WERI-Rb-1 (cell line): ENCODE results near the gene ZIC3.

Experiments used
- DNase-seq: peaks from one replicate; pipeline ENCODE4 v3.0.0-alpha.2; 2020
- H3K27ac ChIP-seq: fragments of 250-450 bp; sonication (Bioruptor Pico); 2 replicates; pipeline ENCODE4 v1.5.1; 2020; ENCODE audit warnings: mild to moderate bottlenecking, moderate library complexity
- H3K27me3 ChIP-seq: fragments of 250-450 bp; sonication (Bioruptor Pico); 2 replicates; pipeline ENCODE4 v1.5.1; 2021; ENCODE audit warnings: mild to moderate bottlenecking, low read depth, moderate library complexity; ENCODE audit not compliant: insufficient read depth, severe bottlenecking
- H3K36me3 ChIP-seq: fragments of 250-450 bp; sonication (Bioruptor Pico); 2 replicates; pipeline ENCODE4 v1.5.1; 2020; ENCODE audit warnings: mild to moderate bottlenecking, moderate library complexity
- H3K4me3 ChIP-seq: 2 replicates; pipeline ENCODE4 v1.5.1; 2011; ENCODE audit warnings: low read depth, mild to moderate bottlenecking, control low read depth, low read length
- H3K9me3 ChIP-seq: fragments of 250-450 bp; sonication (Bioruptor Pico); 2 replicates; pipeline ENCODE4 v1.5.1; 2021; ENCODE audit warnings: mild to moderate bottlenecking, moderate library complexity; ENCODE audit not compliant: severe bottlenecking
- TF ChIP-seq, protein P1 (sequence below): IDR thresholded peaks from 2 replicates; pipeline ENCODE4 v1.5.1; 2011; ENCODE audit warnings: low read depth, mild to moderate bottlenecking, control low read depth, inconsistent platforms, low read length

Gene ZIC3

GRCh38 chrX:137565318-137565904 lies 516 bp upstream of the ZIC3 start:
- H3K4me3 ChIP-seq: no peak overlapping the region
- H3K27me3 ChIP-seq: peaks cover 86% of the 10 kb centered on the region

DNA sequence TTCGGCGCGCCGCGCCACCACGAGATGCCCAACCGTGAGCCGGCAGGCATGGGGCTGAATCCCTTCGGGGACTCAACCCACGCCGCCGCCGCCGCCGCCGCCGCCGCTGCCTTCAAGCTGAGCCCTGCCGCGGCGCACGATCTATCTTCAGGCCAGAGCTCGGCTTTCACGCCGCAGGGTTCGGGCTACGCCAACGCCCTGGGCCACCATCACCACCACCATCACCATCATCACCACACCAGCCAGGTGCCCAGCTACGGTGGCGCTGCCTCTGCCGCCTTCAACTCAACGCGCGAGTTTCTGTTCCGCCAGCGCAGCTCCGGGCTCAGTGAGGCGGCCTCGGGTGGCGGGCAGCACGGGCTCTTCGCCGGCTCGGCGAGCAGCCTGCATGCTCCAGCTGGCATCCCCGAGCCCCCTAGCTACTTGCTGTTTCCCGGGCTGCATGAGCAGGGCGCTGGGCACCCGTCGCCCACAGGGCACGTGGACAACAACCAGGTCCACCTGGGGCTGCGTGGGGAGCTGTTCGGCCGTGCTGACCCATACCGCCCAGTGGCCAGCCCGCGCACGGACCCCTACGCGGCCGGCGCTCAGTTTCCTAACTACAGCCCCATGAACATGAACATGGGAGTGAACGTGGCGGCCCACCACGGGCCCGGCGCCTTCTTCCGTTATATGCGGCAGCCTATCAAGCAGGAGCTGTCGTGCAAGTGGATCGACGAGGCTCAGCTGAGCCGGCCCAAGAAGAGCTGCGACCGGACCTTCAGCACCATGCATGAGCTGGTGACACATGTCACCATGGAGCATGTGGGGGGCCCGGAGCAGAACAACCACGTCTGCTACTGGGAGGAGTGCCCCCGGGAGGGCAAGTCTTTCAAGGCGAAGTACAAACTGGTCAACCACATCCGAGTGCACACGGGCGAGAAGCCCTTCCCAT lies 1.1 kb downstream of the ZIC3 start:
- no peaks in the 10 kb centered on the region for H3K36me3 ChIP-seq
- DNase-seq: no peak
- H3K27me3 ChIP-seq: peaks cover 84% of the 10 kb centered on the region
- TF ChIP-seq, protein P1, sequence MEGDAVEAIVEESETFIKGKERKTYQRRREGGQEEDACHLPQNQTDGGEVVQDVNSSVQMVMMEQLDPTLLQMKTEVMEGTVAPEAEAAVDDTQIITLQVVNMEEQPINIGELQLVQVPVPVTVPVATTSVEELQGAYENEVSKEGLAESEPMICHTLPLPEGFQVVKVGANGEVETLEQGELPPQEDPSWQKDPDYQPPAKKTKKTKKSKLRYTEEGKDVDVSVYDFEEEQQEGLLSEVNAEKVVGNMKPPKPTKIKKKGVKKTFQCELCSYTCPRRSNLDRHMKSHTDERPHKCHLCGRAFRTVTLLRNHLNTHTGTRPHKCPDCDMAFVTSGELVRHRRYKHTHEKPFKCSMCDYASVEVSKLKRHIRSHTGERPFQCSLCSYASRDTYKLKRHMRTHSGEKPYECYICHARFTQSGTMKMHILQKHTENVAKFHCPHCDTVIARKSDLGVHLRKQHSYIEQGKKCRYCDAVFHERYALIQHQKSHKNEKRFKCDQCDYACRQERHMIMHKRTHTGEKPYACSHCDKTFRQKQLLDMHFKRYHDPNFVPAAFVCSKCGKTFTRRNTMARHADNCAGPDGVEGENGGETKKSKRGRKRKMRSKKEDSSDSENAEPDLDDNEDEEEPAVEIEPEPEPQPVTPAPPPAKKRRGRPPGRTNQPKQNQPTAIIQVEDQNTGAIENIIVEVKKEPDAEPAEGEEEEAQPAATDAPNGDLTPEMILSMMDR: no peak
- H3K27ac ChIP-seq: no peak overlapping the region
- H3K4me3 ChIP-seq: no peak overlapping the region
- H3K9me3 ChIP-seq: peaks cover 23% of the 10 kb centered on the region

More at GRCh38 chrX:137565318-137565904, 516 bp upstream of the ZIC3 start:
- Histone ChIP-seq H3K9me3 (peaks cover 23% of the 10 kb centered on the region), H3K36me3 (no peaks in the 10 kb centered on the region), H3K27ac (no peak overlapping the region)
- TF ChIP-seq, protein P1: no peak
- no peak for DNase-seq

- Histone ChIP-seq H3K4me3 (no peak overlapping the region), H3K27ac (no peak overlapping the region), H3K9me3 (peaks cover 23% of the 10 kb centered on the region), H3K36me3 (no peaks in the 10 kb centered on the region), H3K27me3 (peaks cover 84% of the 10 kb centered on the region)
- no peak for DNase-seq
- TF ChIP-seq, protein P1: no peak
Observed at GRCh38 chrX:137567682-137568232, 1.8 kb downstream of the ZIC3 start.

GRCh38 chrX:137568741-137569469 lies 3.0 kb downstream of the ZIC3 start:
- H3K36me3 ChIP-seq: no peaks in the 10 kb centered on the region
- no peak overlapping the region for H3K27ac ChIP-seq
- DNase-seq: no peak
- H3K9me3 ChIP-seq: peaks cover 23% of the 10 kb centered on the region
- TF ChIP-seq, protein P1: no peak
- H3K4me3 ChIP-seq: no peak overlapping the region
- H3K27me3 ChIP-seq: peaks cover 87% of the 10 kb centered on the region

DNA sequence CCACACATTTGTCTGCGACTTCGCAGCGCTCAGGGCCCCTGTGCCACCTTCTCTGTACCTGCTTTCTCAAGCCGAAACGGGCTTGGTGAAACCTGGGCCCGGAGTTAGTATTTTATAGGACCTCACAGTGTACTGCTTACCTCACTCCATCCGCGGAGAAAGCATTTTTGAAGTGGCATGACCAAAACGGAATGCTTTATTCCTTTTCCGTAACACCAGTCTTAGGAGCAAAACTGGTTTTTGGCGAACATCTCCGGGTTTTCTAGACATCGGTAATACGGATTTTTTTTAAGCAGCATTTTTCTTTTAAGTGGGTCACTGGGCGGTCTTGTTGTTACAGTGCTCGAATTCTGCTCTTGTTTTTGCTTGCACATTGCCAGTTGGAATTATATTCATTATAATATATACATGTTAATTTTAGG lies 3.6 kb downstream of the ZIC3 start:
- no peaks in the 10 kb centered on the region for H3K36me3 ChIP-seq
- H3K27ac ChIP-seq: no peak overlapping the region
- H3K4me3 ChIP-seq: no peak overlapping the region
- TF ChIP-seq, protein P1: no peak
- H3K27me3 ChIP-seq: peaks cover 87% of the 10 kb centered on the region
- no peak for DNase-seq
- H3K9me3 ChIP-seq: peaks cover 27% of the 10 kb centered on the region
